Esophagus squamous epithelium (tissue), 5 donors: ENCODE measurements around the gene KCNK10. TPM values are rescaled to one million over a fixed set of nuclear protein-coding genes. Genes with fewer than 3 reads are reported as not detected.
A peak's percentile ranks its signal among the peaks of the same experiment; 100 is the strongest.

ENCODE experiments used
- DNase-seq: peaks from one replicate; lab custom pipeline; 2025; lab: John Stamatoyannopoulos, UW
- H3K27ac ChIP-seq, 4 donors: fragments of 200-600 bp; sonication (generic); one replicate each; pipeline ENCODE4 v1.5.1; 2016 to 2019; ENCODE audit warnings: mild to moderate bottlenecking in 1 of 4
- H3K27me3 ChIP-seq, 4 donors: fragments of 200-600 bp; sonication (generic); 1 replicate in 3 of 4; 2 replicates in 1 of 4; pipeline versions ENCODE4 v1.5.1 to v1.6.0; 2017 to 2021; ENCODE audit warnings: antibody characterized with exemption in 1 of 4
- H3K36me3 ChIP-seq, 3 donors: fragments of 200-600 bp; sonication (generic); one replicate each; pipeline ENCODE4 v1.5.1; 2016 to 2019
- H3K4me1 ChIP-seq, 3 donors: fragments of 200-600 bp; sonication (generic); one replicate each; pipeline ENCODE4 v1.5.1; 2017 to 2019
- H3K4me3 ChIP-seq, 4 donors: fragments of 200-600 bp; sonication (generic); 1 replicate in 3 of 4; 2 replicates in 1 of 4; pipeline ENCODE4 v1.5.1; 2016 to 2019; ENCODE audit warnings: mild to moderate bottlenecking in 2 of 4, moderate library complexity in 1 of 4
- H3K9me3 ChIP-seq, 3 donors: fragments of 200-600 bp; sonication (generic); one replicate each; pipeline ENCODE4 v1.5.1; 2016 to 2019
- POLR2A ChIP-seq, 4 donors: fragments of 450-650 bp; IDR thresholded peaks; one replicate each; pipeline ENCODE4 v1.6.1; 2017; ENCODE audit warnings: antibody characterized with exemption in 4 of 4, mild to moderate bottlenecking in 4 of 4, moderate library complexity in 3 of 4
- WGBS, 2 donors: methylation state at CpG; one replicate each; pipeline ENCODE4 v1.1.5; 2018; 5-methylcytosine and 5-hydroxymethylcytosine counted together
- intact Hi-C: fragments of 100-400 bp; cut with DNase I; formaldehyde crosslinking; loops from one replicate; pipeline ENCODE4 v1.15.0; 2022
- total RNA-seq, 4 donors: library from RNA; depleted of rRNA; stranded (reverse); fragments of >200 nt; gene quantifications; one replicate each; pipeline ENCODE4 v1.1.0, GENCODE V29; 2016
- TF ChIP-seq, protein P1 (sequence below), 6 experiments: fragments of 450-650 bp in 4 of 6; fragments of 200-600 bp in 2 of 6; sonication (generic) in 2 of 6; IDR thresholded peaks; one replicate each; pipeline ENCODE4 v1.5.1; 2016 to 2019; ENCODE audit warnings: antibody characterized with exemption in 6 of 6, mild to moderate bottlenecking in 4 of 6, moderate library complexity in 4 of 6
- donor health status: DM: yes; HTN: yes; CAD: no.

Gene KCNK10
- total RNA-seq, 4 donors from 2014 or later = 0.57 to 4.7 (median 1.5) TPM

DNA sequence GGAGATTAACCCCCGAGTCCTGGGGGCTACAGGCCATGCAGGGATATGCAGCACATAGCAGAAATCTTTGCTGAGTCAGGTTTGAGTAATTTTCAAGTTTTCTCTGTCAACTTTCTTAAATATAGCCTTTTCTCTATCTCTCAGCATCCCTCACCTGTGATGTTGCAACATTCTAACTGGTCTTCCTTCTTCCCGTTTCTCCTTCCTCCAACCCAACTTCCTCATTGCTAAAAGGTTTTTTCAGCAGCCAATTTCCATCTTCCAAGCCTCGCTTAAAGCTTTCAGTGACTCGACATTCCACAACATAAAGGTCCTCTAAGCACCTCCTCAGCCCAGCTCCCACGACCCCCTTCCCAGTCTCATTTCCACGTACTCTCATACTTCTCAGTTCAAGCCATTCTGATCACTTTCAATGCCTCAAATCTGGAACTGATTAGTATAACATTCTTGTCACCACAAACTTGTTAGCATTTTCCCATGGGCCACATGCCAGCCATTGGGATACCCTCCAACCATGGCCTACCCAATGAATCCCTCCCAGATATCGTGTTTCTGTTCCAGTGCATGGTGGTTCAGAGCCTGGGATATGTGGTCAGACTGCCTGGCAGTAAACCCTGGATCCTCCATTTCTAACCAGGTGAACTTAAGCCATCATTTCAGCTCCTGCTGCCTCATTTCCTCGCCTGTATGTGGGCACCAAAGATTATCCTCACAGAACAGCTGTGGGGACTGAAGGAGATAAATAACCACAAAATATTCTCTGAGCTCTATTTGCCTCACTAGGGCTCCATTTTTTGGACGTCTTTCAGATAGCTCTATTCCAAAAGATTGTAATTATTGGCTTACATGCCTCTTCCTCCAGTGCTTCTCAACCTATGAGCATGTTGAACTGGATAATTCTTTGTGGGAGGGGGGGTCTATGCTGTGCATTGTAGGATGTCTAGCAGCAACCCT is 65.8 kb downstream of the KCNK10 start:
- WGBS, 2 donors = 31 to 32% methylated on average over 9 of the region's 9 CpGs
- H3K27ac ChIP-seq = peak overlapping the region in 3 of 4 donors; percentile 49 to 57 (median 53)

DNA sequence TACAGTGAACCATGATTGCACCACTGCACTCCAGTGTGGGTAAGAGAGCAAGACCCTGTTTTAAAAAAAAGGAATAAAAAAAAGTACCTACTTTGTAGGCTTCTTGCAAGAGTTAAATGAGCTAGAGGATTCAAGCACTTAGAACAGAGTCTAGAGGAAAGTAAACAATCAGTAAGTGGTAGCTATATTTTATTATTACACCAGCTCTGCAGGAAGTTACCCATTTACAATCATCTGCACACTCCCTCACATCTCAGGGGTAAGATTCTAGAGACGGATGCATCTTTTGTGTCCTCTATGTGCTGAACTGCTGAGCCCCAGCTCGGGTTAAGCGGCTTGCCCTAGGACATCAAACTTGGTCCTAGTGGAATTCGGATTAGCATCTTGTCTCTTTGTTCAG is 67.3 kb downstream of the KCNK10 start:
- no peaks in the 10 kb centered on the region for H3K9me3 ChIP-seq
- TF ChIP-seq, protein P1, sequence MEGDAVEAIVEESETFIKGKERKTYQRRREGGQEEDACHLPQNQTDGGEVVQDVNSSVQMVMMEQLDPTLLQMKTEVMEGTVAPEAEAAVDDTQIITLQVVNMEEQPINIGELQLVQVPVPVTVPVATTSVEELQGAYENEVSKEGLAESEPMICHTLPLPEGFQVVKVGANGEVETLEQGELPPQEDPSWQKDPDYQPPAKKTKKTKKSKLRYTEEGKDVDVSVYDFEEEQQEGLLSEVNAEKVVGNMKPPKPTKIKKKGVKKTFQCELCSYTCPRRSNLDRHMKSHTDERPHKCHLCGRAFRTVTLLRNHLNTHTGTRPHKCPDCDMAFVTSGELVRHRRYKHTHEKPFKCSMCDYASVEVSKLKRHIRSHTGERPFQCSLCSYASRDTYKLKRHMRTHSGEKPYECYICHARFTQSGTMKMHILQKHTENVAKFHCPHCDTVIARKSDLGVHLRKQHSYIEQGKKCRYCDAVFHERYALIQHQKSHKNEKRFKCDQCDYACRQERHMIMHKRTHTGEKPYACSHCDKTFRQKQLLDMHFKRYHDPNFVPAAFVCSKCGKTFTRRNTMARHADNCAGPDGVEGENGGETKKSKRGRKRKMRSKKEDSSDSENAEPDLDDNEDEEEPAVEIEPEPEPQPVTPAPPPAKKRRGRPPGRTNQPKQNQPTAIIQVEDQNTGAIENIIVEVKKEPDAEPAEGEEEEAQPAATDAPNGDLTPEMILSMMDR (IDR thresholded peaks at IDR 0.05) = no peak
- intact Hi-C loops = no loop called here

More for the DNA sequence above, 65.8 kb downstream of the KCNK10 start:
- Histone ChIP-seq H3K36me3 (no peaks in the 10 kb centered on the region), H3K4me3 (no peak overlapping the region), H3K27me3 (peaks cover 0 to 23% (median 0%) of the 10 kb centered on the region in 4 donors), H3K9me3 (no peaks in the 10 kb centered on the region), H3K4me1 (peaks cover 5 to 61% (median 9%) of the 10 kb centered on the region in 3 donors)
- DNase-seq = no peak
- intact Hi-C loops = no loop called here
- TF ChIP-seq POLR2A (IDR thresholded peaks at IDR 0.05) = no peak
- TF ChIP-seq, protein P1 (IDR thresholded peaks at IDR 0.05) = no peak

DNA sequence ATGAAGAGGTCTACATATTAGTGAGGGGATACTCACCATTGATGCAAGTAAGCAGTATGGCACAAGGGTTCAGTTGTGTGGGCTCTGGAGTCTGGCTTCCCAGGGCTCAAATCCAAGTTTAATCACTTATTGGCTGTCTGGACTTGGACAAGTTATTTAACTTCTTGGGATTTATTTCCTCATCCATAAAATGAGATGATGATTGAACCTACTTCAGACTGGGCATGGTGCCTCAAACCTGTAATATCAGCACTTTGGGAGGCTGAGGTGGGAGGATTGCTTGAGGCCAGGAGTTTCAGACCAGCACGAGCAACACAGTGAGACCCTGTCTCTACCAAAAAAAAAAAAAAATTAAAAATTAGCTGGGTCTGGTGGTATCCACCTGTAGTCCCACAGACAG is 67.9 kb downstream of the KCNK10 start:
- no peak overlapping the region for H3K4me3 ChIP-seq

More for the DNA sequence above, 67.3 kb downstream of the KCNK10 start:
- no peak for DNase-seq
- no peak overlapping the region for H3K27ac ChIP-seq
- H3K4me1 ChIP-seq = peaks cover 5 to 57% (median 12%) of the 10 kb centered on the region in 3 donors
- H3K27me3 ChIP-seq = peaks cover 0 to 23% (median 0%) of the 10 kb centered on the region in 4 donors
- no peaks in the 10 kb centered on the region for H3K36me3 ChIP-seq
- 58 to 83% methylated on average over 4 of the region's 4 CpGs for WGBS, 2 donors
- H3K4me3 ChIP-seq = no peak overlapping the region

DNA sequence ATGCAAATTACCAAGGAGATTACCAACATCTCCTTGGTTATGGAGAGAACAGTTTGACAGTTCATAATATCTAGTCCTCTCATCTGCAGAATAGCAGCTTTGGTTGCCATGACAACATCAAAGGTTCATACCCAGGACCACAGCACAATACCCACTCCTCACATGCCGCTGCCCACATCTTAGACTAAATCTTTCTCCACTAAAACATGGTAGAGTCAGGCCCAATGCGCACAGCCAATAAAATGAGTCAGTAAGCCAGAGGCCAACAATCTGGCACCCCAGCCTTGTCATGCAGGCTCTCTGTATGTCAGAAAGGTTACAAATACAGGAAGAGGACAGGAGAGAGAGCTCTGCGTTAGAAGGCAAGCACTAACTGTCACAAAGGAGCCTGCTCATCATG is 70.6 kb downstream of the KCNK10 start:
- Histone ChIP-seq H3K27me3 (peaks cover 0 to 26% (median 0%) of the 10 kb centered on the region in 4 donors), H3K36me3 (no peaks in the 10 kb centered on the region), H3K9me3 (no peaks in the 10 kb centered on the region), H3K4me3 (no peak overlapping the region), H3K4me1 (peaks cover 5 to 52% (median 11%) of the 10 kb centered on the region in 3 donors), H3K27ac (no peak overlapping the region)
- WGBS, 2 donors = 10 to 31% methylated on average over 2 to 3 of the region's 3 CpGs
- intact Hi-C loops = no loop called here
- TF ChIP-seq, protein P1 (IDR thresholded peaks at IDR 0.05) = no peak
- no peak for TF ChIP-seq POLR2A (IDR thresholded peaks at IDR 0.05)
- no peak for DNase-seq

More for the DNA sequence above, 67.9 kb downstream of the KCNK10 start:
- 67 to 91% methylated on average over 1 of the region's 1 CpG for WGBS, 2 donors
- intact Hi-C loops = no loop called here
- no peak for DNase-seq
- Histone ChIP-seq H3K27me3 (peaks cover 0 to 23% (median 0%) of the 10 kb centered on the region in 4 donors), H3K27ac (no peak overlapping the region), H3K4me1 (peaks cover 5 to 57% (median 12%) of the 10 kb centered on the region in 3 donors), H3K9me3 (no peaks in the 10 kb centered on the region), H3K36me3 (no peaks in the 10 kb centered on the region)
- TF ChIP-seq, protein P1 (IDR thresholded peaks at IDR 0.05) = no peak
- TF ChIP-seq POLR2A (IDR thresholded peaks at IDR 0.05) = no peak

DNA sequence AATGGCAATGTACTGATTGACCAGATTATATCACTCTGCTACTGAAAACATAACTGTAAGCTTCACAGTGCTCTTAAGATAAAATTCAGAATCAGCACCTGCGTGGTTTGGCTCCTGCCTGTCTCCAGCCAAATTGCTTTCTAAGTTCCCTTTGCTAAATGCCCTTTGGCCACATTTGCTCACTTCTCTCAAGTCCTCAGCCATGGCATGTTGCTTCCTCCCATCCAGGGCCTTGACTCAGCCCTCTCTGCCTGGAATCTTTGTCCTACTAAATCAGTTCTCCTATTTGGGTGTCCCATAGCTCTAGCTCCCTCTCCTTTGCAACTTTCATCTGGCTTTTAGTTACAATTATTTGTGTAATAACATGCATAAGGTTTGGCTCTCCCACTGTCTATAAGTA is 71.4 kb downstream of the KCNK10 start:
- no peak overlapping the region for H3K27ac ChIP-seq
- H3K4me3 ChIP-seq = no peak overlapping the region
- no peak for DNase-seq
- no peaks in the 10 kb centered on the region for H3K36me3 ChIP-seq
- peaks cover 0 to 27% (median 0%) of the 10 kb centered on the region in 4 donors for H3K27me3 ChIP-seq
- TF ChIP-seq, protein P1 (IDR thresholded peaks at IDR 0.05) = no peak
- no peak for TF ChIP-seq POLR2A (IDR thresholded peaks at IDR 0.05)
- H3K9me3 ChIP-seq = no peaks in the 10 kb centered on the region
- WGBS, 2 donors = 21 to 31% methylated on average over 1 of the region's 1 CpG
- intact Hi-C loops = no loop called here
- peaks cover 0 to 44% (median 6%) of the 10 kb centered on the region in 3 donors for H3K4me1 ChIP-seq
